ENCODE results near the gene TSC1.

DNA sequence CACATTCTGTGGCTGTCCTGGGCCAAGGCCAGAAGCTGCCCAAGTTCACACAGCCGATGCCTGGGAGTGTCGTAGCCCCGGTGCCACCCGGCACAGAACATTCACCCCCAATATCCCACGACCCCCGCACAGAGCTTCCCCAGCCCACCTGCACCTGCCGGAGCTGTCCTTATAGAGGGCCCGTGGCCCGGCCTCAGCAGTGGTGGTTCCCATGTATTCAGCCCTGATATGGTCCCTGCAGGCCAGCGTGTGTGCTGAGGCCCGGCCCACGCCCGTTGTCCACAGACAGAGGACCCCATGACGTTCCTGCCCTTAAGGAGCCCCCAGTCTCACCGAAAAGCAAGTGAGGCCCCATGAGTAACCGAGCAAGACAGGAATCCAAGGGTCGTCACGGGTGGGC is 28.8 kb upstream of the TSC1 start:
- TF ChIP-seq, protein P1, sequence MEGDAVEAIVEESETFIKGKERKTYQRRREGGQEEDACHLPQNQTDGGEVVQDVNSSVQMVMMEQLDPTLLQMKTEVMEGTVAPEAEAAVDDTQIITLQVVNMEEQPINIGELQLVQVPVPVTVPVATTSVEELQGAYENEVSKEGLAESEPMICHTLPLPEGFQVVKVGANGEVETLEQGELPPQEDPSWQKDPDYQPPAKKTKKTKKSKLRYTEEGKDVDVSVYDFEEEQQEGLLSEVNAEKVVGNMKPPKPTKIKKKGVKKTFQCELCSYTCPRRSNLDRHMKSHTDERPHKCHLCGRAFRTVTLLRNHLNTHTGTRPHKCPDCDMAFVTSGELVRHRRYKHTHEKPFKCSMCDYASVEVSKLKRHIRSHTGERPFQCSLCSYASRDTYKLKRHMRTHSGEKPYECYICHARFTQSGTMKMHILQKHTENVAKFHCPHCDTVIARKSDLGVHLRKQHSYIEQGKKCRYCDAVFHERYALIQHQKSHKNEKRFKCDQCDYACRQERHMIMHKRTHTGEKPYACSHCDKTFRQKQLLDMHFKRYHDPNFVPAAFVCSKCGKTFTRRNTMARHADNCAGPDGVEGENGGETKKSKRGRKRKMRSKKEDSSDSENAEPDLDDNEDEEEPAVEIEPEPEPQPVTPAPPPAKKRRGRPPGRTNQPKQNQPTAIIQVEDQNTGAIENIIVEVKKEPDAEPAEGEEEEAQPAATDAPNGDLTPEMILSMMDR (IDR thresholded peaks at IDR 0.05; ENCODE audit: poor library complexity): no peak
- no peak for TF ChIP-seq EZH2 (IDR thresholded peaks at IDR 0.05; ENCODE audit: borderline replicate concordance)
